HT1080 (cell line): ENCODE data around the gene SYNE3. TPM values are rescaled to one million over a fixed set of nuclear protein-coding genes. Genes with fewer than 3 reads are reported as not detected.
A peak's percentile ranks its signal among the peaks of the same experiment; 100 is the strongest.

ENCODE experiments used
- DNase-seq: peaks from one replicate; pipeline ENCODE4 v3.0.0-alpha.2; 2015; ENCODE audit warnings: low read depth
- small RNA-seq: library from RNA; depleted of rRNA; stranded (forward); fragments of <200 nt; gene quantifications from one replicate; pipeline ENCODE3, GENCODE V24; 2014
- total RNA-seq: library from RNA; depleted of rRNA; stranded (reverse); fragments of >200 nt; shearing (Covaris generic); gene quantifications from 2 replicates; pipeline ENCODE4 v1.2.3, GENCODE V29; 2014; rRNA removed

Gene SYNE3
- total RNA-seq, 1 experiment from 2014 or later: 2.4 TPM

- no peak for DNase-seq
Observed at GRCh38 chr14:95478309-95478708, 38.1 kb downstream of the SYNE3 start.

- no peak for DNase-seq
Observed at GRCh38 chr14:95477411-95478269, 38.8 kb downstream of the SYNE3 start.

- DNase-seq: no peak
Observed at GRCh38 chr14:95476747-95477146, 39.7 kb downstream of the SYNE3 start.

DNA sequence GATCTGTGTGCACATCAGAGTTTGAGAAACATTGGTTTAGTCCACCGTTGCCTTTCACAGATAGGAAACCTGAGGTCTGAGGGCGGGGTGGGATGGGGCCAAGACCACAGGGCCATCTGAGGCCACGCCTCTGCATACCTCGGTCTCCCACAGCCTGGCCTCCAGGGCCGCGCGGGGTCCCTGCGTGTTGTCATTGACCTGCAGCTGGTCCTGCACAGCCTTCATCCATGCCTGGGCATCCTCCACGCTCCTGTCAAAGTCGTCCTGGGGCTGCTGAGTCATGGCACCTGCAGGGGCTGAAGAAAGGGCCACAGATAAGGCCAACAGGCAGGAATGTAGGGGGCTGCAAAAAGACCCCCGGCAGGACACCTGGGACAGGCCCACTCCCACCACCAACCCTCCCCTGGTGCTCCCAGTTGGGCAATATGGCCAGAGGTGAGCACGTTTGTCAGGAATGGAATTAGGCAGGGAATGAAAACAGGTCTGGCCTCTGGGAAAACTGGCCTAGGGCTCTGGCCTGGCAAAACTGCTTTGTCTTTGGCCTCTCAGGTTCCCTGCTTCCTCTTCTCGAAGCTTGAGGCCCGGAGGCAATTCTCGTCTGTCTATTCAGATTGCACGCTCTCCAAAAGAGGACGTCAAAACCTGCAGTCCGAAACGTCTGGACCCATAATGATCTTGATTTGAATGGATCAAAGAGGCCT, 40.8 kb downstream of the SYNE3 start:
- no peak for DNase-seq

- DNase-seq: no peak
Observed at GRCh38 chr14:95474941-95475340, 41.5 kb downstream of the SYNE3 start.

DNA sequence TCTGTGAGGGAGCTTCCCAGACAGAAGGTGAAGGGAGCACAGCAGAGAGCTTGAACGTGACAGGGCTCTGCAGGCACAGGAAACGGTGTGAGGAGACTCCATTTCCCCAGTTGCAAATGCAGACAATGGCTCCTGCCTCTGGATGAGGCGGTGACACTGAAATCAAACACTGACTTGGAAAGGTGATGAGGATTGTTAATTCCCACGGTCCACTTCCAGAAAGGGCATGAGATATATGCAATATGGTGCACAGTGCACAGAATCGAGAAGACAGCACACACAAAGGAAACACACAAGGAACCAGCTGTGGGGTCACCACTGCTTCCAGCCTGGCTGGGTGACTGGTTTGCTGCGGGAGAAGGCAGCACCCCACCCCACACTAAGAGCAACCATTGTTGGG, 42.0 kb downstream of the SYNE3 start:
- DNase-seq: no peak

- no peak for DNase-seq
Observed at GRCh38 chr14:95472819-95473251, 43.6 kb downstream of the SYNE3 start.

DNA sequence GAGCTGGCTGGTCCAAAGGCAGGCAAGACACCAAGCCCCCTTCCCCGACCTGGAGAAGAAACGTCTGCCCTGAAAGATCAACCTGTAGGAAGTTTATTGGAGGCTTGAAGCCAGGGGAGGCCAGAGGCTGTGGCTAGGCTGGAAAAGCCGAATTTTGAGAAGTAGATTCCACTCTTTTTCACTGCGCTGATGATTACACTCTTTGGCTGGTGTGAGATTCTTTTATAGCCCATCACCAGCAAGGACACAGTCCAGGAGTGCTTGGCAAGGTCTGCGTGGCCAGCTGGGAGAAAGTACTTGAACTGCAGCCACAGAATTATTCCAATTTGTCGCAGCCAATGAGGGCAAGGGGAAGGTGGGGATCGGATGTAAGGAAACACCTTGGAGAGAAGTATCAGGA, 45.0 kb downstream of the SYNE3 start:
- DNase-seq: no peak

- no peak for DNase-seq
Observed at GRCh38 chr14:95471016-95471415, 45.4 kb downstream of the SYNE3 start.

GRCh38 chr14:95469134-95469481, 47.3 kb downstream of the SYNE3 start:
- no peak for DNase-seq

DNA sequence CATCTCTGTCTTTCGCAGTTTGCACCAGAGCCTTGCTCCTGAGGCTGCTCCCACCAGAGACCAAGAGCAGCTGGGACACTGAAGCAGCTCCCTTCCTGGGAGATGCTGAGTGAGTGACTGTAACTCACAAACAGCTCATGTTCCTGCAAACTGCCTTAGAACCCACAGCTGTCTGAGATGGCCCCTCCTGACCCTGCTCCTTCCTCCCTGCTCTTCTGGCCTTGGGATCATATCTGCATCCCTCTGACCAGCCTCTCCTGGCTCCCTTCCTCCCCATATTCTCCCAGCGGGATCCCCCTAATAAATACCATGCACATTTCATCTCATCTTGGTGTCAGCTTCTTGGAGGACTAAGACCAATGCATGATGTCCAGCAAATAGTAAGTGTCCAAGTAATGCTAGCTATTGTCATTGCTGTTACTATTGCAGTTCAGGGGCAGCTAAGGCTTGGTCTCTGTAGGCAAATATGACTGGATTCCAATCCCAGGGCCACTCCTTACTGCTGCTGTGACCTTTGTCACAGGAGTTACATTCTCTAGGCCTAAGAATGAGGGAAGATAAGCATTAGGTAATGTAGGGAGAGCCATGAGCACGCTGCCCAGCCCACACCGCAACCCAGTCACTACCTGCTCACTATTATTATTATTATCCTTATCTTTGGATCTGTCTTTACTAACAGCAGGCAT, 47.9 kb downstream of the SYNE3 start:
- DNase-seq: no peak

DNA sequence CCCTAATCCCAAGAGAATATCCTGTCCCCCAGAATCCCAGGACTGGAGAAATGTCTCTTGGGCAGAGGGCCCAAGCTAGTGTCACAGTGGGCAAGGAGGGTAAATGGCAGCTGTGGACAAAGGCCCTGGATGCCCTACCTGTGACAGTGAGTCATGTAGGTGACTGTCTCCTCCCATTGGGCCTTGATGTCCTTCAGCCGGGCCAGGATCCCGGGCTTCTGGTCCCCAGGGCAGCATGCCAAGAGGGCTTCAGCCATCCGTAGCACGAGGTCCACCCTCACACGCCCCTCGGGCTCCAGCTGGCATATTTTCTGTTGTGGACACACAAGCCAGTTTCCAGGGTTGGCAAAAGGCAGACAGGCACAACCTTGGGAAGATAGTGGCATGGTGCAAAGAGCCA, 48.8 kb downstream of the SYNE3 start:
- DNase-seq: no peak

GRCh38 chr14:95467232-95467631, 49.2 kb downstream of the SYNE3 start:
- DNase-seq: no peak

Small RNAs within 50 kb of the gene (small RNA-seq; reads per million reads assigned to genes)
- 3.1 reads per million, percentile 86 among the genes with 10 or more reads in this experiment for gene SCARNA13

Other genes starting within 250 kb of the SYNE3 start
- gene CLMN, start 196.7 kb downstream of the SYNE3 start, total RNA-seq: 3.8 and 4.2 TPM in 2 replicates
- gene GLRX5, start 18.4 kb upstream of the SYNE3 start, total RNA-seq: 112 and 114 TPM in 2 replicates
- gene TCL1B, start 169.8 kb upstream of the SYNE3 start, total RNA-seq: not detected in 2 replicates
- 0.35 TPM in 1 of 2 replicates, not detected in the other for gene TCL1A, start 197.5 kb upstream of the SYNE3 start, total RNA-seq